ENCODE measurements around the gene PPP1R14C. TPM values are rescaled to one million over a fixed set of nuclear protein-coding genes. Genes with fewer than 3 reads are reported as not detected.

The PPP1R14C gene
- total RNA-seq, 1 experiment from 2014 or later: 12.1 TPM

DNA sequence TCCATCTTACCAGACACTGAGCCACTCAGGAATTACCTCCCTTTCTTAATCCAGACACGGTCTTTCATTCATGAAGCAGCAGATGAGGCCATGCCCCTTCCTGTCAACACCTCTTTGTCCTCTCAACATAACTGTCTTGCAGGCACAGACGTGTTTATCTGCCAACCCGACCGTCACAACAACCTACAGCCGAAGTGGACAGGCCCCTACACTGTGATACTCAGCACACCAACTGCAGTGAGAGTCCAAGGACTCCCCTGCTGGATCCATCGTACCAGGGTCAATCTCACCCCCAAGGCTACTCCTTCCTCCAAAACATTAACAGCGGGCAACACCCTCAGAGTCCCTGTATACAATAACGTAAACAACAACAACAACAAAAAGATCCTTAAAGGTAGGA is 43.3 kb upstream of the PPP1R14C start:
- H3K9me3 ChIP-seq (ENCODE audit: insufficient read depth, low read depth): no peaks in the 10 kb centered on the region
- no peaks in the 10 kb centered on the region for H3K9me2 ChIP-seq (ENCODE audit: insufficient read depth)
- POLR2A ChIA-PET (ENCODE audit: unreplicated experiment): no interaction called here
- intact Hi-C loops (cut with micrococcal nuclease; ENCODE audit: unreplicated experiment): no loop called here
- no peaks in the 10 kb centered on the region for H3F3A ChIP-seq (ENCODE audit: insufficient read depth, low read depth)
- H3K36me3 ChIP-seq (ENCODE audit: low read depth): no peaks in the 10 kb centered on the region
- no peaks in the 10 kb centered on the region for H4K20me1 ChIP-seq (ENCODE audit: insufficient read depth)
- TF ChIP-seq EZH2 (IDR thresholded peaks at IDR 0.05; ENCODE audit: low read depth): no peak
- TF ChIP-seq, protein P1, sequence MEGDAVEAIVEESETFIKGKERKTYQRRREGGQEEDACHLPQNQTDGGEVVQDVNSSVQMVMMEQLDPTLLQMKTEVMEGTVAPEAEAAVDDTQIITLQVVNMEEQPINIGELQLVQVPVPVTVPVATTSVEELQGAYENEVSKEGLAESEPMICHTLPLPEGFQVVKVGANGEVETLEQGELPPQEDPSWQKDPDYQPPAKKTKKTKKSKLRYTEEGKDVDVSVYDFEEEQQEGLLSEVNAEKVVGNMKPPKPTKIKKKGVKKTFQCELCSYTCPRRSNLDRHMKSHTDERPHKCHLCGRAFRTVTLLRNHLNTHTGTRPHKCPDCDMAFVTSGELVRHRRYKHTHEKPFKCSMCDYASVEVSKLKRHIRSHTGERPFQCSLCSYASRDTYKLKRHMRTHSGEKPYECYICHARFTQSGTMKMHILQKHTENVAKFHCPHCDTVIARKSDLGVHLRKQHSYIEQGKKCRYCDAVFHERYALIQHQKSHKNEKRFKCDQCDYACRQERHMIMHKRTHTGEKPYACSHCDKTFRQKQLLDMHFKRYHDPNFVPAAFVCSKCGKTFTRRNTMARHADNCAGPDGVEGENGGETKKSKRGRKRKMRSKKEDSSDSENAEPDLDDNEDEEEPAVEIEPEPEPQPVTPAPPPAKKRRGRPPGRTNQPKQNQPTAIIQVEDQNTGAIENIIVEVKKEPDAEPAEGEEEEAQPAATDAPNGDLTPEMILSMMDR (conservative IDR thresholded peaks at IDR 0.05): no peak
- no TSS peak for BruUV-seq (replicated peaks)
- DNase-seq: no peak
- H3K27me3 ChIP-seq (ENCODE audit: insufficient read depth, low read depth): no peaks in the 10 kb centered on the region
- no peak overlapping the region for H3K4me2 ChIP-seq
- H2AFZ ChIP-seq: no peak overlapping the region
- H3K4me1 ChIP-seq (replicated peaks; ENCODE audit: insufficient read depth): no peaks in the 10 kb centered on the region
- H3K4me3 ChIP-seq: no peak overlapping the region
- CTCF ChIA-PET: no interaction called here
- no peak overlapping the region for H3K27ac ChIP-seq
- no peaks in the 10 kb centered on the region for H3K79me2 ChIP-seq (ENCODE audit: low read depth)

- no peaks in the 10 kb centered on the region for H3K36me3 ChIP-seq (ENCODE audit: low read depth)
- no peaks in the 10 kb centered on the region for H3F3A ChIP-seq (ENCODE audit: insufficient read depth, low read depth)
- H3K4me1 ChIP-seq (replicated peaks; ENCODE audit: insufficient read depth): no peaks in the 10 kb centered on the region
- H3K9me2 ChIP-seq (ENCODE audit: insufficient read depth): no peaks in the 10 kb centered on the region
- no peaks in the 10 kb centered on the region for H3K79me2 ChIP-seq (ENCODE audit: low read depth)
- no peaks in the 10 kb centered on the region for H3K9me3 ChIP-seq (ENCODE audit: insufficient read depth, low read depth)
- H4K20me1 ChIP-seq (ENCODE audit: insufficient read depth): no peaks in the 10 kb centered on the region
- H3K4me3 ChIP-seq: no peak overlapping the region
- no TSS peak for BruUV-seq (replicated peaks)
- no peak overlapping the region for H3K4me2 ChIP-seq
- no peak for DNase-seq
- intact Hi-C loops (cut with micrococcal nuclease; ENCODE audit: unreplicated experiment): no loop called here
- no peak overlapping the region for H3K27ac ChIP-seq
- H3K27me3 ChIP-seq (ENCODE audit: insufficient read depth, low read depth): no peaks in the 10 kb centered on the region
- H2AFZ ChIP-seq: no peak overlapping the region
- TF ChIP-seq, protein P1 (conservative IDR thresholded peaks at IDR 0.05): no peak
- no peak for TF ChIP-seq EZH2 (IDR thresholded peaks at IDR 0.05; ENCODE audit: low read depth)
- POLR2A ChIA-PET (ENCODE audit: unreplicated experiment): no interaction called here
- CTCF ChIA-PET: no interaction called here
These were observed 42.9 kb upstream of the PPP1R14C start for GRCh38 chr6:150099953-150100352.

DNA sequence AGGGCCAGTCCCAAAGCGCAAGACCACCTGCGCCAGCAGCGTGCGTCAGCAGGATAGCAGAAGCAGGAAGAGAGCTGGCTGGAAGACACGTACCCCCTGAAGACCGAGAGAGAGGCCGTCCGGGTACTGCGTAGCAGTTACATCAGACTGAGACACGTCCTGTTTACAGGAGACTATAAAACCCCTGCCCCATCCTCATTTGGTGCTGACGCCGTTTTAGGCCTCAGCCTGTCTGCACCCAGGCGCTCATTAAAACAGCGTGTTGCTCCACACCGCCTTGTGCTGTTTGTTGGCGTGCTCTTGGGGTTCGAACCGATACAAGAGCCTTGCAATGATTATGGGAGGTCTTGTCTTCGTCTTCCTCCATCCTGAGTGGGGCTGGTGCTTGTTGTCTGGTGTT is 42.1 kb upstream of the PPP1R14C start:
- POLR2A ChIA-PET (ENCODE audit: unreplicated experiment): no interaction called here
- H3K27ac ChIP-seq: no peak overlapping the region
- BruUV-seq (replicated peaks): no TSS peak

More for the DNA sequence above, 42.1 kb upstream of the PPP1R14C start:
- DNase-seq: no peak
- H3K79me2 ChIP-seq (ENCODE audit: low read depth): no peaks in the 10 kb centered on the region
- no peaks in the 10 kb centered on the region for H3K9me3 ChIP-seq (ENCODE audit: insufficient read depth, low read depth)
- no peaks in the 10 kb centered on the region for H3K36me3 ChIP-seq (ENCODE audit: low read depth)
- no peaks in the 10 kb centered on the region for H3K4me1 ChIP-seq (replicated peaks; ENCODE audit: insufficient read depth)
- no peak overlapping the region for H2AFZ ChIP-seq
- no peaks in the 10 kb centered on the region for H3K27me3 ChIP-seq (ENCODE audit: insufficient read depth, low read depth)
- H4K20me1 ChIP-seq (ENCODE audit: insufficient read depth): no peaks in the 10 kb centered on the region
- TF ChIP-seq EZH2 (IDR thresholded peaks at IDR 0.05; ENCODE audit: low read depth): no peak
- TF ChIP-seq, protein P1 (conservative IDR thresholded peaks at IDR 0.05): no peak
- no peak overlapping the region for H3K4me2 ChIP-seq
- intact Hi-C loops (cut with micrococcal nuclease; ENCODE audit: unreplicated experiment): no loop called here
- H3F3A ChIP-seq (ENCODE audit: insufficient read depth, low read depth): no peaks in the 10 kb centered on the region
- no peaks in the 10 kb centered on the region for H3K9me2 ChIP-seq (ENCODE audit: insufficient read depth)
- H3K4me3 ChIP-seq: no peak overlapping the region
- CTCF ChIA-PET: no interaction called here

Measured in PC-9 (cell line).